A549 (cell line): ENCODE results near the gene TPD52L1. TPM values are rescaled to one million over a fixed set of nuclear protein-coding genes. Genes with fewer than 3 reads are reported as not detected.

Source experiments
- ATAC-seq, 2 experiments: fragments of 200-7000 bp in 1 of 2; fragments of >200 bp in 1 of 2; cut with Nextera tagmentation in 1 of 2; cut with Tn5 transposase in 1 of 2; 3 replicates each; pipeline versions ENCODE4 v1.8.0 to v1.9.1; 2018 to 2020; ENCODE audit warnings: mild to moderate bottlenecking in 1 of 2, moderate library complexity in 1 of 2
- CTCF ChIA-PET: fragments of 300-600 bp; sonication (Branson Sonifier 250); formaldehyde crosslinking; extraction: SDS; loops from one replicate; lab custom pipeline; 2021; ENCODE audit warnings: antibody characterized with exemption, inconsistent platforms; lab: Yijun Ruan, JAX
- POLR2A ChIA-PET: fragments of 350-600 bp; formaldehyde crosslinking; extraction: SDS; loops from one replicate; lab custom pipeline; 2021; ENCODE audit warnings: antibody characterized with exemption, inconsistent platforms; lab: Yijun Ruan, JAX
- DNase-seq, 2 experiments: peaks; one replicate each; pipeline versions ENCODE4 v3.0.0 to v3.0.0-alpha.2; 2011 to 2016; ENCODE audit warnings: low read depth in 1 of 2, low spot score in 1 of 2
- FAIRE-seq: peaks from 2 replicates; lab custom pipeline; 2011; peaks lifted over from hg19 to GRCh38; lab: Jason Lieb, UNC
- H3K27ac ChIP-seq, 2 experiments: fragments of >200 bp; sonication (Bioruptor Twin); formaldehyde crosslinking; 3 replicates each; pipeline ENCODE4 v1.5.1; 2016 to 2017
- H3K4me1 ChIP-seq: fragments of >200 bp; sonication (Bioruptor Twin); formaldehyde crosslinking; 3 replicates; pipeline ENCODE4 v1.6.1; 2016
- H3K4me2 ChIP-seq: fragments of >200 bp; sonication (Bioruptor Twin); formaldehyde crosslinking; 3 replicates; pipeline ENCODE4 v1.6.1; 2016
- H3K4me3 ChIP-seq: fragments of >200 bp; sonication (Bioruptor Twin); formaldehyde crosslinking; 3 replicates; pipeline ENCODE4 v1.5.1; 2016
- H3K9me3 ChIP-seq: fragments of >200 bp; sonication (Bioruptor Twin); formaldehyde crosslinking; 3 replicates; pipeline ENCODE4 v1.6.1; 2016
- BCL3 ChIP-seq: fragments of >200 bp; sonication (Bioruptor Twin); formaldehyde crosslinking; IDR thresholded peaks from 3 replicates; pipeline ENCODE4 v1.6.1; 2016
- BHLHE40 ChIP-seq: IDR thresholded peaks from 2 replicates; pipeline ENCODE4 v1.6.1; 2012; ENCODE audit warnings: low read depth, low read length, inconsistent platforms
- CHD2 ChIP-seq: fragments of 150-350 bp; IDR thresholded peaks from 2 replicates; pipeline ENCODE4 v1.6.1; 2014; ENCODE audit warnings: low read length; ENCODE audit not compliant: partially characterized antibody
- E2F6 ChIP-seq: IDR thresholded peaks from 2 replicates; pipeline ENCODE4 v1.6.1; 2012; ENCODE audit warnings: low read depth, borderline replicate concordance
- EHMT2 ChIP-seq: fragments of 200-600 bp; sonication (generic); IDR thresholded peaks from 2 replicates; pipeline ENCODE4 v1.6.1; 2016; ENCODE audit warnings: antibody characterized with exemption, low read depth, mild to moderate bottlenecking, moderate library complexity
- ESRRA ChIP-seq: fragments of 150-350 bp; IDR thresholded peaks from 2 replicates; pipeline ENCODE4 v1.6.1; 2014; ENCODE audit warnings: mild to moderate bottlenecking, low read length, borderline replicate concordance
- FOSB ChIP-seq: fragments of 250-450 bp; sonication (Bioruptor Pico); IDR thresholded peaks from 2 replicates; pipeline ENCODE4 v1.5.0; 2020; ENCODE audit warnings: mild to moderate bottlenecking, moderate library complexity
- FOSL2 ChIP-seq, 2 experiments: fragments of 450-650 bp in 1 of 2; fragments of >200 bp in 1 of 2; sonication (Bioruptor Twin) in 1 of 2; formaldehyde crosslinking; IDR thresholded peaks; 2 replicates each; pipeline versions ENCODE4 v1.5.0 to v1.6.1; 2016 to 2020; ENCODE audit warnings: mild to moderate bottlenecking in 1 of 2, moderate library complexity in 1 of 2
- GATA3 ChIP-seq: IDR thresholded peaks from 2 replicates; pipeline ENCODE4 v1.6.1; 2012; ENCODE audit warnings: borderline replicate concordance
- HOXB5 ChIP-seq: fragments of 250-450 bp; sonication (Bioruptor Pico); IDR thresholded peaks from 2 replicates; pipeline ENCODE4 v1.5.0; 2020; ENCODE audit warnings: mild to moderate bottlenecking, moderate library complexity
- JUN ChIP-seq, 2 experiments: fragments of >200 bp; sonication (Bioruptor Twin); formaldehyde crosslinking; IDR thresholded peaks; 2 replicates in 1 of 2; 3 replicates in 1 of 2; pipeline ENCODE4 v1.6.1; 2016 to 2017
- JUNB ChIP-seq: fragments of >200 bp; sonication (Bioruptor Twin); formaldehyde crosslinking; IDR thresholded peaks from 2 replicates; pipeline ENCODE4 v1.6.1; 2016
- KDM5A ChIP-seq: fragments of 200-600 bp; sonication (generic); IDR thresholded peaks from 2 replicates; pipeline ENCODE4 v1.6.1; 2016; ENCODE audit warnings: antibody characterized with exemption, mild to moderate bottlenecking
- MAFK ChIP-seq: fragments of 450-650 bp; IDR thresholded peaks from 2 replicates; pipeline ENCODE4 v1.6.1; 2014; ENCODE audit not compliant: partially characterized antibody
- MAZ ChIP-seq: fragments of 150-350 bp; IDR thresholded peaks from 2 replicates; pipeline ENCODE4 v1.6.1; 2014; ENCODE audit warnings: antibody characterized with exemption, low read depth, low read length, borderline replicate concordance
- NPAS2 ChIP-seq: fragments of 250-450 bp; sonication (Bioruptor Pico); IDR thresholded peaks from 2 replicates; pipeline ENCODE4 v1.8.0; 2022; ENCODE audit warnings: mild to moderate bottlenecking, moderate library complexity, borderline replicate concordance
- PHF8 ChIP-seq: fragments of 200-600 bp; sonication (generic); IDR thresholded peaks from 2 replicates; pipeline ENCODE4 v1.6.1; 2016; ENCODE audit warnings: low read depth, mild to moderate bottlenecking, antibody characterized with exemption, moderate library complexity, borderline replicate concordance
- POLR2A ChIP-seq: IDR thresholded peaks from 2 replicates; pipeline ENCODE4 v1.6.1; 2012; ENCODE audit warnings: mild to moderate bottlenecking, low read length
- POLR2AphosphoS2 ChIP-seq: conservative IDR thresholded peaks from 2 replicates; pipeline ENCODE4 v1.6.1; 2012; ENCODE audit warnings: low read length, improper control_type of control experiment, inconsistent platforms
- RAD21 ChIP-seq, 2 experiments: fragments of >200 bp in 1 of 2; sonication (Bioruptor Twin) in 1 of 2; formaldehyde crosslinking in 1 of 2; IDR thresholded peaks in 1 of 2; conservative IDR thresholded peaks in 1 of 2; 2 replicates in 1 of 2; 3 replicates in 1 of 2; pipeline ENCODE4 v1.6.1; 2012 to 2018; ENCODE audit warnings: inconsistent platforms in 1 of 2
- RNF2 ChIP-seq: fragments of 200-600 bp; sonication (generic); IDR thresholded peaks from 2 replicates; pipeline ENCODE4 v1.6.1; 2016; ENCODE audit warnings: low read depth, mild to moderate bottlenecking, antibody characterized with exemption, moderate library complexity, borderline replicate concordance
- SMC3 ChIP-seq: fragments of >200 bp; sonication (Bioruptor Twin); formaldehyde crosslinking; IDR thresholded peaks from 3 replicates; pipeline ENCODE4 v1.6.1; 2018; ENCODE audit warnings: inconsistent platforms
- SREBF2 ChIP-seq: fragments of 450-650 bp; IDR thresholded peaks from 2 replicates; pipeline ENCODE4 v1.6.1; 2014; ENCODE audit warnings: mild to moderate bottlenecking, moderate library complexity
- TP53 ChIP-seq: fragments of 250-450 bp; sonication (Bioruptor Pico); IDR thresholded peaks from 2 replicates; pipeline ENCODE4 v1.5.0; 2021; ENCODE audit warnings: mild to moderate bottlenecking, moderate library complexity
- USF2 ChIP-seq: fragments of 450-650 bp; IDR thresholded peaks from 2 replicates; pipeline ENCODE4 v1.6.1; 2014; ENCODE audit warnings: antibody characterized with exemption
- ZC3H11A ChIP-seq: fragments of 450-650 bp; IDR thresholded peaks from 2 replicates; pipeline ENCODE4 v1.6.1; 2014; ENCODE audit warnings: antibody characterized with exemption, mild to moderate bottlenecking
- ZFP36 ChIP-seq: fragments of 450-650 bp; IDR thresholded peaks from 2 replicates; pipeline ENCODE4 v1.6.1; 2014; ENCODE audit warnings: borderline replicate concordance; ENCODE audit not compliant: partially characterized antibody
- ZNF302 ChIP-seq: fragments of 250-450 bp; sonication (Bioruptor Pico); IDR thresholded peaks from 2 replicates; pipeline ENCODE4 v1.9.0; 2021; ENCODE audit warnings: inconsistent platforms, mild to moderate bottlenecking, moderate library complexity
- ZSCAN20 ChIP-seq: fragments of 250-450 bp; sonication (Bioruptor Pico); IDR thresholded peaks from 2 replicates; pipeline ENCODE4 v1.8.0; 2022; ENCODE audit warnings: mild to moderate bottlenecking, moderate library complexity
- WGBS: methylation state at CpG from one replicate; pipeline ENCODE4 v1.1.6; 2017; ENCODE audit errors: missing lambda C conversion rate; 5-methylcytosine and 5-hydroxymethylcytosine counted together
- polyA plus RNA-seq, 4 experiments: library from polyadenylated mRNA; depleted of rRNA in 3 of 4; stranded (reverse); fragments of >200 nt; fragmentation: RNase III in 1 of 4; extraction: RNeasy Plus Mini Kit Qiagen cat#74134 plus additional on column Dnase treatment in 1 of 4; gene quantifications; 2 replicates in 3 of 4; 3 replicates in 1 of 4; pipeline ENCODE4 v1.2.3, GENCODE V29; 2011 to 2017
- TF ChIP-seq, protein P1 (sequence below): fragments of >200 bp; sonication (Bioruptor Twin); formaldehyde crosslinking; IDR thresholded peaks from 3 replicates; pipeline ENCODE4 v1.5.1; 2016

Gene TPD52L1
- polyA plus RNA-seq, 2 of the 4 experiments (the other 2 are of a cell fraction), result 90.1 to 144 TPM

GRCh38 chr6:125217369-125217768 lies 63.8 kb downstream of the TPD52L1 start:
- CTCF ChIA-PET, result no interaction called here
- Histone ChIP-seq H3K4me2 (no peak overlapping the region), H3K4me1 (peaks cover 38% of the 10 kb centered on the region), H3K27ac (no peak overlapping the region), H3K4me3 (no peak overlapping the region), H3K9me3 (no peaks in the 10 kb centered on the region)
- FAIRE-seq (no peak), ATAC-seq (no peak), DNase-seq (no peak)
- POLR2A ChIA-PET, result no interaction called here
- 95% methylated on average over 10 of the region's 10 CpGs for WGBS
- TF ChIP-seq ZNF302 (CRISPR knock-in tag) (no peak), SMC3 (no peak), FOSB (CRISPR knock-in tag) (no peak), ESRRA (no peak), MAZ (no peak), KDM5A (no peak), USF2 (no peak), TP53 (CRISPR knock-in tag) (no peak), RAD21 (conservative IDR thresholded peaks at IDR 0.05 in 1 of 2, IDR thresholded peaks at IDR 0.05 in 1 of 2) (no peak), GATA3 (no peak), NPAS2 (CRISPR knock-in tag) (no peak), HOXB5 (no peak), ZSCAN20 (CRISPR knock-in tag) (no peak), POLR2AphosphoS2 (no peak), RNF2 (no peak), BHLHE40 (no peak), CHD2 (no peak)

DNA sequence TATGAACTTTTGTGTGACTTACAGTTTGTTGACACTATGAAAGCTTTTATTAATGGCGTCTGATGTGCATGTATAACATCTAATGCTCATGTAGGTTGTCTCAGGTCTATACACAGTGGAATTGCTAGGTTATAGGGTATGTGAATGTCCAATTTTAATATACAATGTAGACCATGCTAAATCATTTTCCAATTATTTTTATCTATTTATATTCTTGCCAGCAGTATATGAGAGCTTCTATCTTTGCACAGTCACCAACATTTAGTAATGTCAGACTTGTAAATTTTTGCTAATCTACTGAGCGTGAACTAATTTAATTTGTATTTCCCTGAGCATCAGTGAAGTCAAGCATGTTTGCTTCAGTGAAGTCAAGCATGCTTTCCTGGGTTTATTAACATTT lies 64.4 kb downstream of the TPD52L1 start:
- FAIRE-seq, result no peak
- H3K4me2 ChIP-seq, result no peak overlapping the region
- peaks cover 40% of the 10 kb centered on the region for H3K4me1 ChIP-seq
- H3K9me3 ChIP-seq, result no peaks in the 10 kb centered on the region
- TF ChIP-seq BCL3 (no peak), ZFP36 (no peak), JUN (IDR thresholded peaks at IDR 0.05) (no peak), ZNF302 (CRISPR knock-in tag) (no peak), JUNB (no peak), ZSCAN20 (CRISPR knock-in tag) (no peak), SREBF2 (no peak), EHMT2 (no peak), POLR2A (no peak)
- TF ChIP-seq, all 56 proteins: peak for 0
- CTCF ChIA-PET, result no interaction called here
- no peak for DNase-seq
- 89% methylated on average over 2 of the region's 2 CpGs for WGBS
- Histone ChIP-seq H3K27ac (no peak overlapping the region), H3K4me3 (no peak overlapping the region)
- POLR2A ChIA-PET, result no interaction called here
- no peak for ATAC-seq

GRCh38 chr6:125219361-125219895 lies 65.9 kb downstream of the TPD52L1 start:
- POLR2A ChIA-PET, result no interaction called here
- ATAC-seq (no peak), FAIRE-seq (no peak), DNase-seq (no peak)
- peaks cover 48% of the 10 kb centered on the region for H3K4me1 ChIP-seq
- peak overlapping the region in 1 of 2 experiments; percentile 43; a peak in 2 of 6 replicates for H3K27ac ChIP-seq
- H3K9me3 ChIP-seq, result no peaks in the 10 kb centered on the region
- CTCF ChIA-PET, result interaction anchor here (1.1 kb wide), 1 partner anchor 27 kb away, joined by 3 read pairs; no protein-coding TSS in a partner anchor
- H3K4me3 ChIP-seq, result no peak overlapping the region
- no peak overlapping the region for H3K4me2 ChIP-seq
- WGBS, result 73% methylated on average over 5 of the region's 5 CpGs
- TF ChIP-seq HOXB5, result no peak
- TF ChIP-seq FOSL2 (IDR thresholded peaks at IDR 0.05), result no peak
- no peak for TF ChIP-seq FOSL2 (CRISPR knock-in tag; IDR thresholded peaks at IDR 0.05)
- TF ChIP-seq, protein P1, sequence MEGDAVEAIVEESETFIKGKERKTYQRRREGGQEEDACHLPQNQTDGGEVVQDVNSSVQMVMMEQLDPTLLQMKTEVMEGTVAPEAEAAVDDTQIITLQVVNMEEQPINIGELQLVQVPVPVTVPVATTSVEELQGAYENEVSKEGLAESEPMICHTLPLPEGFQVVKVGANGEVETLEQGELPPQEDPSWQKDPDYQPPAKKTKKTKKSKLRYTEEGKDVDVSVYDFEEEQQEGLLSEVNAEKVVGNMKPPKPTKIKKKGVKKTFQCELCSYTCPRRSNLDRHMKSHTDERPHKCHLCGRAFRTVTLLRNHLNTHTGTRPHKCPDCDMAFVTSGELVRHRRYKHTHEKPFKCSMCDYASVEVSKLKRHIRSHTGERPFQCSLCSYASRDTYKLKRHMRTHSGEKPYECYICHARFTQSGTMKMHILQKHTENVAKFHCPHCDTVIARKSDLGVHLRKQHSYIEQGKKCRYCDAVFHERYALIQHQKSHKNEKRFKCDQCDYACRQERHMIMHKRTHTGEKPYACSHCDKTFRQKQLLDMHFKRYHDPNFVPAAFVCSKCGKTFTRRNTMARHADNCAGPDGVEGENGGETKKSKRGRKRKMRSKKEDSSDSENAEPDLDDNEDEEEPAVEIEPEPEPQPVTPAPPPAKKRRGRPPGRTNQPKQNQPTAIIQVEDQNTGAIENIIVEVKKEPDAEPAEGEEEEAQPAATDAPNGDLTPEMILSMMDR, result no peak
- no peak for TF ChIP-seq E2F6
- no peak for TF ChIP-seq POLR2AphosphoS2
- TF ChIP-seq ZC3H11A, result no peak
- TF ChIP-seq TP53 (CRISPR knock-in tag), result no peak
- TF ChIP-seq EHMT2, result no peak
- no peak for TF ChIP-seq CHD2
- TF ChIP-seq PHF8, result no peak
- TF ChIP-seq ZSCAN20 (CRISPR knock-in tag), result no peak
- no peak for TF ChIP-seq MAFK
